Measurements from ENCODE around the gene MUC16.
"Not testable (repeated sequence)": the region's sequence is repeated elsewhere in the genome, so short reads cannot be mapped to it uniquely, and the experiment has no call there.

DNA sequence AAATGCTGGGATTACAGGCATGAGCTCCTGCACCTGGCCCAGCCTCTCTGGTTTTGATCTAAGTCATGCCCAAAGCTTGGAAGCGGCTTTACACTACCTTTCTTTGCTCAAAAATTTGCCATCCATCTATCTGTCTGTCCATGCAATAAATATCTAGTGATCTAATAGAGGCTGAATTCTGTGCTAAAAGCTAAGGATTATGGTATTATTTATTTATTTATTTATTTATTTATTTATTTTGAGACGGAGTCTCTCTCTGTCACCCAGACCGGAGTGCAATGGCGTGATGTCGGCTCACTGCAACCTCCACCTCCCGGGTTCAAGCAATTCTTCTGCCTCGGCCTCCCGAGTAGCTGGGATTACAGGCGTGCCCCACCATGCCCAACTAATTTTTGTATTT lies 45.9 kb upstream of the MUC16 start:
- TF ChIP-seq, protein P1, sequence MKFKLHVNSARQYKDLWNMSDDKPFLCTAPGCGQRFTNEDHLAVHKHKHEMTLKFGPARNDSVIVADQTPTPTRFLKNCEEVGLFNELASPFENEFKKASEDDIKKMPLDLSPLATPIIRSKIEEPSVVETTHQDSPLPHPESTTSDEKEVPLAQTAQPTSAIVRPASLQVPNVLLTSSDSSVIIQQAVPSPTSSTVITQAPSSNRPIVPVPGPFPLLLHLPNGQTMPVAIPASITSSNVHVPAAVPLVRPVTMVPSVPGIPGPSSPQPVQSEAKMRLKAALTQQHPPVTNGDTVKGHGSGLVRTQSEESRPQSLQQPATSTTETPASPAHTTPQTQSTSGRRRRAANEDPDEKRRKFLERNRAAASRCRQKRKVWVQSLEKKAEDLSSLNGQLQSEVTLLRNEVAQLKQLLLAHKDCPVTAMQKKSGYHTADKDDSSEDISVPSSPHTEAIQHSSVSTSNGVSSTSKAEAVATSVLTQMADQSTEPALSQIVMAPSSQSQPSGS (tag by site-specific recombination; IDR thresholded peaks at IDR 0.05; ENCODE audit: low read depth), result not testable (repeated sequence)
- TF ChIP-seq ZNF354C (tag by site-specific recombination; IDR thresholded peaks at IDR 0.05; ENCODE audit: borderline replicate concordance, low read depth); TRIM28 (IDR thresholded peaks at IDR 0.05; ENCODE audit: borderline replicate concordance, low read length); ZNF114 (tag by site-specific recombination; IDR thresholded peaks at IDR 0.05); TCF7L2 (IDR thresholded peaks at IDR 0.05; ENCODE audit: borderline replicate concordance, low read depth, low read length); ZNF324 (tag by site-specific recombination; IDR thresholded peaks at IDR 0.05); ZXDB (tag by site-specific recombination; IDR thresholded peaks at IDR 0.05); ZSCAN30 (tag by site-specific recombination; IDR thresholded peaks at IDR 0.05); ZNF121 (tag by site-specific recombination; IDR thresholded peaks at IDR 0.05); ZNF23 (tag by site-specific recombination; IDR thresholded peaks at IDR 0.05; ENCODE audit: borderline replicate concordance): not testable (repeated sequence)
- TF ChIP-seq, protein P2, sequence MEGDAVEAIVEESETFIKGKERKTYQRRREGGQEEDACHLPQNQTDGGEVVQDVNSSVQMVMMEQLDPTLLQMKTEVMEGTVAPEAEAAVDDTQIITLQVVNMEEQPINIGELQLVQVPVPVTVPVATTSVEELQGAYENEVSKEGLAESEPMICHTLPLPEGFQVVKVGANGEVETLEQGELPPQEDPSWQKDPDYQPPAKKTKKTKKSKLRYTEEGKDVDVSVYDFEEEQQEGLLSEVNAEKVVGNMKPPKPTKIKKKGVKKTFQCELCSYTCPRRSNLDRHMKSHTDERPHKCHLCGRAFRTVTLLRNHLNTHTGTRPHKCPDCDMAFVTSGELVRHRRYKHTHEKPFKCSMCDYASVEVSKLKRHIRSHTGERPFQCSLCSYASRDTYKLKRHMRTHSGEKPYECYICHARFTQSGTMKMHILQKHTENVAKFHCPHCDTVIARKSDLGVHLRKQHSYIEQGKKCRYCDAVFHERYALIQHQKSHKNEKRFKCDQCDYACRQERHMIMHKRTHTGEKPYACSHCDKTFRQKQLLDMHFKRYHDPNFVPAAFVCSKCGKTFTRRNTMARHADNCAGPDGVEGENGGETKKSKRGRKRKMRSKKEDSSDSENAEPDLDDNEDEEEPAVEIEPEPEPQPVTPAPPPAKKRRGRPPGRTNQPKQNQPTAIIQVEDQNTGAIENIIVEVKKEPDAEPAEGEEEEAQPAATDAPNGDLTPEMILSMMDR (tag by site-specific recombination; IDR thresholded peaks at IDR 0.05), result not testable (repeated sequence)
- TF ChIP-seq, protein P3, sequence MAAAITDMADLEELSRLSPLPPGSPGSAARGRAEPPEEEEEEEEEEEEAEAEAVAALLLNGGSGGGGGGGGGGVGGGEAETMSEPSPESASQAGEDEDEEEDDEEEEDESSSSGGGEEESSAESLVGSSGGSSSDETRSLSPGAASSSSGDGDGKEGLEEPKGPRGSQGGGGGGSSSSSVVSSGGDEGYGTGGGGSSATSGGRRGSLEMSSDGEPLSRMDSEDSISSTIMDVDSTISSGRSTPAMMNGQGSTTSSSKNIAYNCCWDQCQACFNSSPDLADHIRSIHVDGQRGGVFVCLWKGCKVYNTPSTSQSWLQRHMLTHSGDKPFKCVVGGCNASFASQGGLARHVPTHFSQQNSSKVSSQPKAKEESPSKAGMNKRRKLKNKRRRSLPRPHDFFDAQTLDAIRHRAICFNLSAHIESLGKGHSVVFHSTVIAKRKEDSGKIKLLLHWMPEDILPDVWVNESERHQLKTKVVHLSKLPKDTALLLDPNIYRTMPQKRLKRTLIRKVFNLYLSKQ (tag by site-specific recombination; IDR thresholded peaks at IDR 0.05; ENCODE audit: borderline replicate concordance), result not testable (repeated sequence)

Measured in HEK293 (cell line).